Erythroblast (primary cell): ENCODE data around the gene PADI4.

Experiments used
- GATA1 ChIP-seq: IDR thresholded peaks from 2 replicates; pipeline ENCODE4 v1.6.1; 2011; ENCODE audit warnings: low read depth, mild to moderate bottlenecking, control low read depth, low read length, moderate library complexity
- POLR2A ChIP-seq: IDR thresholded peaks from 2 replicates; pipeline ENCODE4 v1.6.1; 2011; ENCODE audit warnings: mild to moderate bottlenecking, low read length

GRCh38 chr1:17333081-17333480, 25.1 kb downstream of the PADI4 start:
- TF ChIP-seq POLR2A (no peak), GATA1 (no peak)
